H1 (cell line): ENCODE data around the gene IGSF9B. TPM values are rescaled to one million over a fixed set of nuclear protein-coding genes. Genes with fewer than 3 reads are reported as not detected.

Source experiments
- polyA plus RNA-seq, 7 experiments: library from polyadenylated mRNA; depleted of rRNA in 3 of 7; stranded (reverse) in 5 of 7; unstranded in 2 of 7; fragments of >200 nt in 5 of 7; fragments of 200-250 nt in 2 of 7; gene quantifications; 1 replicate in 5 of 7; 2 replicates in 1 of 7; 4 replicates in 1 of 7; pipeline versions ENCODE4 v1.2.1 to v1.2.3, GENCODE V29; 2011 to 2013; ENCODE audit warnings: missing spikeins in 2 of 7, mixed read lengths in 2 of 7
- total RNA-seq: library from RNA; stranded (reverse); fragmentation: NEBNext Ultra II Directional; extraction: Animal tissue kit (Norgen Biotek cat#: 25700); gene quantifications from 2 replicates; pipeline ENCODE4 v1.2.1, GENCODE V29; 2021
- TF ChIP-seq, protein P1 (sequence below): IDR thresholded peaks from 2 replicates; pipeline ENCODE4 v1.6.1; 2011; ENCODE audit warnings: low read length, improper control_type of control experiment

IGSF9B gene
- total and polyA plus RNA-seq, 2 of the 8 experiments (the other 6 are each of a cell fraction or from before 2014, with no cell fraction given) = 16.5 to 49.2 TPM

DNA sequence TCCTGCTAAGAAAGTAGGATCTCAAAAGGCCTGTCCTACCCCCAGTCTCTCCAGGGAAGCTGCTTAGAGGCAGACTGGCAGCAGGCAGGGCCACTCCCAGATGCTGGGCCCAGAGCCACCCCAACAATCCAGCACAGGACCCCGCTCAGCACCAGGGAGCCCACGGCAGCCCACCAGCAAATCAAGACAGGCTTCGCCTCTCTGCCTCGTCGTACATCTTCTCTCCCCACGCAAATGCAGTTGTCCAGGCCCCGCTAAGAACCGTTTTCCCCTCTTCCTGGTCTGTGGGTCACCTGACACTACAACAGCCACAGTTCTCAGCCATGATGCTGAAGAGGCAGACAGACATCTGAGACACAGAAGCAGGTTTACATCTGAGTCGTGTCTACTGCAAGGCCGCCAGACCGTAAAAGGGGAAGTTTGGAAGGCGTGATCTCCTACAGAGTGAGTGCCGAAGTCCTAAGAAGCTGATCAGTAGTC lies 51.1 kb downstream of the IGSF9B start (continued):
- TF ChIP-seq, protein P1, sequence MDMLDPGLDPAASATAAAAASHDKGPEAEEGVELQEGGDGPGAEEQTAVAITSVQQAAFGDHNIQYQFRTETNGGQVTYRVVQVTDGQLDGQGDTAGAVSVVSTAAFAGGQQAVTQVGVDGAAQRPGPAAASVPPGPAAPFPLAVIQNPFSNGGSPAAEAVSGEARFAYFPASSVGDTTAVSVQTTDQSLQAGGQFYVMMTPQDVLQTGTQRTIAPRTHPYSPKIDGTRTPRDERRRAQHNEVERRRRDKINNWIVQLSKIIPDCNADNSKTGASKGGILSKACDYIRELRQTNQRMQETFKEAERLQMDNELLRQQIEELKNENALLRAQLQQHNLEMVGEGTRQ = no peak
- TF ChIP-seq, all 59 proteins: peak for 0
